ENCODE data around the gene EIF4E2.
"Not testable (repeated sequence)": the region's sequence is repeated elsewhere in the genome, so short reads cannot be mapped to it uniquely, and the experiment has no call there.

EIF4E2 gene

GRCh38 chr2:232521959-232522622, 28.4 kb upstream of the EIF4E2 start:
- in situ Hi-C loops (cut with HindIII; ENCODE audit: low sequenced_read_pairs), result no loop called here

- in situ Hi-C loops (cut with HindIII; ENCODE audit: low sequenced_read_pairs), result no loop called here
Observed at GRCh38 chr2:232522623-232523401, 27.7 kb upstream of the EIF4E2 start.

- in situ Hi-C loops (cut with HindIII; ENCODE audit: low sequenced_read_pairs), result no loop called here
Observed at GRCh38 chr2:232523402-232523681, 27.1 kb upstream of the EIF4E2 start.

- in situ Hi-C loops (cut with HindIII; ENCODE audit: low sequenced_read_pairs), result no loop called here
Observed at GRCh38 chr2:232523682-232524597, 26.5 kb upstream of the EIF4E2 start.

- in situ Hi-C loops (cut with HindIII; ENCODE audit: low sequenced_read_pairs), result no loop called here
Observed at GRCh38 chr2:232524771-232525170, 25.7 kb upstream of the EIF4E2 start.

DNA sequence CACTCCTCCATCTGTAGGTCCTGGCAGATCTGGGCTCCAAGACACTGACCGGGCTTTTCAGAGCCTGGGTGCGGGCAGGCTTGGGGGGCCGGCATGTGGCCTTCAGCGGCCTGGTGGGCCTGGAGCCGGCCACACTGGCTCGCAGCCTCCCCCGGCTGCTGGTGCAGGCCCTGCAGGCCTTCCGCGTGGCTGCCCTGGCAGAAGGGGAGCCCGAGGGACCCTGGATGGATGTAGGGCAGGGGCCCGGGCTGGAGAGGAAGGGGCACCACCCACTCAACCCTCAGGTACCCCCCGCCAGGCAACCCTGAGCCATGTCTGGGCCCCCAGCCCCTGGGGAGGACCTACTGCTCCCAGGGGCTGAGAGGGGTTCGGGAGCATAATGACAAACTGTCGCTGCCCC, 25.3 kb upstream of the EIF4E2 start:
- in situ Hi-C loops (cut with HindIII; ENCODE audit: low sequenced_read_pairs), result no loop called here

DNA sequence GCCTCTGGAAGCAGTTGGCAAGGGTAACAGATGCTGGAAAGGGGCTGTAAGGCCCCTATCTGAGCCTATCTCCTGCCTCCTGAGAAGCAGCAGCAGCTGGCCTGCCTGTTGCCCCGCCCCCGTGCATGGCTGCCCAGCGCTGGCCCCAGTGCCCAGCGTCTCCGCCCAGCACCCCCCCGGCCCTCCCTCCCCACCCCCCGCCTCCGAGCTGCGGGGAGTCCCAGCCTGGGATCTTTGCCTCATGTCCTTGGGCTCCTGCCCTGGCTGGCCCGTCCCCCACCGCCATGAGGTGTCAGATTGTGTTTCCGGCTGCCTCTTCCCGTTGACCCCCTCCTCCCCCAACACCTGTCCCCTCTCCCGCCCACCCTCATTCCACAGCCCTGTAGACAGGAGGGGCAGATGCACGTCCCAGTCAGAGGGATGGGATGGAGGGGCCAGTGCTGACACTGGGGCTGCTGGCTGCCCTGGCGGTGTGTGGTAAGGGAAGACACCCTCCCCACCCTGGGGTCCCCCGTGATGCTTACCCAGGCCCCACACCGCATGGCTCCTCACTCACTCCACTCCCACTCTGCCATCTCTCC, 24.6 kb upstream of the EIF4E2 start, which contains the start of gene CHRND:
Gene CHRND, plus strand, starts transcription at position 370 of the 581 bp plus-strand sequence. Its CDS starts 56 bp downstream, at position 426.
- in situ Hi-C loops (cut with HindIII; ENCODE audit: low sequenced_read_pairs), result no loop called here

- in situ Hi-C loops (cut with HindIII; ENCODE audit: low sequenced_read_pairs), result no loop called here
Observed at GRCh38 chr2:232526372-232526941, 24.0 kb upstream of the EIF4E2 start.

DNA sequence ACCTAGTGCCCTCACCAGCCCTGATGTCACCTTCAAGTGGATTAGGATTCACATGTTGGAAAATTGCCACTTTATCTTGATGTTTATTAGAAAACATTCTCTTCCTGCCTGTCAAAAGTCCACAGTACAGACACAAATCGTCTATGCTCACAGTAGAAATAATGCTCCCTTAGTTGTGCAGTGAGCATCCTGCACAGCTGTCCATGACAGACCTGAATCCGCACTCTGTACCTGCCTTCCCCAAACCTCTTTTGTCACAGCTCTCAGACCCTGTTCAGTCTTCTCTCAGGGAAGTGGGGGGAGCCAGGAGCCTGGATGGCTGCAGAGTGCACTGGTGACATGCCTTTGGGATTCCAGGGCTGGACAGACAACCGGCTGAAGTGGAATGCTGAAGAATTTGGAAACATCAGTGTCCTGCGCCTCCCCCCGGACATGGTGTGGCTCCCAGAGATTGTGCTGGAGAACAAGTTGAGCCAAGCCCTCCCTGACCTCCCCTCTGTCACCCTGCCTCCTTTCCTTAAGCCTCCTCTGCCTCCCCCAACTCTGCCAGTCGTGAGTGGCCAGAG, 22.5 kb upstream of the EIF4E2 start:
- in situ Hi-C loops (cut with HindIII; ENCODE audit: low sequenced_read_pairs), result no loop called here

DNA sequence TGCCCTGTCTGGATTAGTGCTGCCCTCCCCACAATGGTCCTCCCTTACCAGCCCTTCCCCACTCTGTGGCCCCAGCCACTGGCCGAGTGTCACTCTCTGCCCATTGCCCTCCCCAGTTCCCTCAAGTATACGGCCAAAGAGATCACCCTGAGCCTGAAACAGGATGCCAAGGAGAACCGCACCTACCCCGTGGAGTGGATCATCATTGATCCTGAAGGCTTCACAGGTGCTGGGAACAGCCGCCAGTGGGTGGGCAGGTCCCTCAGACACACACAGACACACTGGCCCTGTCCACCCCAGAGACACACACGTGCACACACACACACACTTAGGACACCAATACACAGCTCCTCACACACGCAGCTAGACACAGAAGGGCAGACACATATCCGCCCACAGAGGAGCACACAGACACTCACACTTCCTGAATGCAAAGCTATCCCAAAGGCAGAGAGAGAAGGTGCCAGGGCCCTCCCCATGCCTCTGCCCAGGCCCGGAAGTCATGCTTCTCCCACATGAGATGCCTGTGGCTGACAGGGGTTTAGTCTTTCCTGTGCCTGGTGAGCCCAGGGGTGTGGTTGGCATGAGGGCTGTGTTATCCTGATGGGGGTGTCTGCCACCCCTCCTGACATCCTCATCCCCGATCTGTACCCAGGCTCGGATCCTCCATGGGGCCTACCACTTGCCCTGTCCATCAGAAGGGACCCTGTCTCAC, 21.6 kb upstream of the EIF4E2 start:
- in situ Hi-C loops (cut with HindIII; ENCODE audit: low sequenced_read_pairs), result no loop called here

DNA sequence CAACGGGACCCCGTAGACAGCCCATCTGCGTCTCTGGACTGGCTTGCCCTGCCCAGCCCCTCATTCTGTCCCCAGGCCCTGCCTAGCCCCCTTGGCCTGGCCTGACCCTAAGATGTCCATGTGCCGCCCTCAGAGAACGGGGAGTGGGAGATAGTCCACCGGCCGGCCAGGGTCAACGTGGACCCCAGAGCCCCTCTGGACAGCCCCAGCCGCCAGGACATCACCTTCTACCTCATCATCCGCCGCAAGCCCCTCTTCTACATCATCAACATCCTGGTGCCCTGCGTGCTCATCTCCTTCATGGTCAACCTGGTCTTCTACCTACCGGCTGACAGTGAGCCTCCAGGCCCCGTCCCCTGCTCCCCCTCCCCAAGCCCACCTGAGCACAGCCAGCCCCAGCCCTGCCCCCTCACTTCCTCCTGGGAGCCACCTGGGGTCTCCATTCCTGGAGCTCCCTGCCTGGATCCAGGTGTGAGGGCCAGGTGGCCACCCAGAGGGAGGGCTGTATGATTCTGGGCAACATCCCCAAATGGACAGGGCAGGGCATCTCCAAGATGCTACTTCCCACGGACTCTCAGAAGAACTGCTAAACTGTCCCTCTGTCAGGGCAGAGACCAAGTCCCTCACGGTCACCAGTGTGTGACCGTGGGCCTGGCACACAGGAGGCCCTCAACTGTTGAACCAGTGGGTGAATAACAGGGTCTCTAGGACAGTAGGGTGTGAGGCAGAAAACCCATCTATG, 20.5 kb upstream of the EIF4E2 start:
- in situ Hi-C loops (cut with HindIII; ENCODE audit: low sequenced_read_pairs), result no loop called here

GRCh38 chr2:232530626-232531260, 19.7 kb upstream of the EIF4E2 start:
- in situ Hi-C loops (cut with HindIII; ENCODE audit: low sequenced_read_pairs), result no loop called here

DNA sequence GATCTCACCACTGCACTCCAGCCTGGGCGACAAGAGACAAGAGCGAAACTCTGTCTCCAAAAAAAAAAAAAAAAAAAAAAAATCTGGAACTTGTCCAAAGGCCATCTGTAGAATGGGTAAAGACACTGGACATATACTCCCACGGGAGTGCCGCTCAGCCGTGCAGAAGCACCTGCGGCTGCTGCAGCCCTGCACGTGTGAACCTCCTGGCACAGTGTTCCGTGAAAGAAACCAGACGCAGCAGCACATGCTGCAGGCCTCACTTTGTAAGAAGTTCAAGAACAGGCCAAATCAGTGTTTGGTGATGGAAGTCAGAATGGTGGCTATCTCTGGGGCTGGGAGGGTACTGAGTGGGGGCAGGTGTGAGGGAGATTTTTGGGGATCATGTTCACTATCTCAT, 18.1 kb upstream of the EIF4E2 start:
- in situ Hi-C loops (cut with HindIII; ENCODE audit: low sequenced_read_pairs), result no loop called here

GRCh38 chr2:232532821-232533220, 17.7 kb upstream of the EIF4E2 start:
- in situ Hi-C loops (cut with HindIII; ENCODE audit: low sequenced_read_pairs), result not testable (repeated sequence)

GRCh38 chr2:232533944-232534710, 16.4 kb upstream of the EIF4E2 start:
- in situ Hi-C loops (cut with HindIII; ENCODE audit: low sequenced_read_pairs), result no loop called here

- in situ Hi-C loops (cut with HindIII; ENCODE audit: low sequenced_read_pairs), result no loop called here
Observed at GRCh38 chr2:232534940-232535651, 15.4 kb upstream of the EIF4E2 start.

GRCh38 chr2:232535761-232536530, 14.5 kb upstream of the EIF4E2 start:
- in situ Hi-C loops (cut with HindIII; ENCODE audit: low sequenced_read_pairs), result no loop called here
